Activated CD4-positive, alpha-beta T cell treated with anti-CD3 and anti-CD28 coated beads, Interleukin-2, amount 50 U/mL, for 1 hour (primary cell): Measurements from ENCODE around the gene MIS12.

ENCODE experiments used
- DNase-seq: peaks from one replicate; pipeline ENCODE4 v3.0.0-alpha.2; 2020

Gene MIS12

GRCh38 chr17:5536866-5537650 lies 50.7 kb downstream of the MIS12 start:
- no peak for DNase-seq

DNA sequence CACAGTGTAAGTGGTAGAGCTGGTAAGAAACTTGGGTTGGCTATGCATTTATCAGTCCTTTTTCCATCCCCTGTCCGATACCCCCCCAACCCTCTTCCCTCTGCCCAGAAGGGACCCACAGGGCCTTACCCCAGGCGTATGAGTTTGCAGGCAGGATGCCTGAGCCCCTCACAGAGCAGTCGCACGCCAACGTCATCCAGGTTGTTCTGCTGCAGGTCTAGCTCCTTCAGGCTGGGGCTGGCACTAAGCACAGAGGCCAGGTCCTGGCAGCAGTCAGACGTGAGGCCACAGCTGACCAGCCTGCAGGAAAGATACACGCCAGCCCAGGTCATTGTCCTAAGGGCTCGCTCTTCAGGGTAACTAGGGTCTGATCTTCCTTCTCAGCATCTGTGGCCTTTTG lies 52.9 kb downstream of the MIS12 start:
- no peak for DNase-seq

DNA sequence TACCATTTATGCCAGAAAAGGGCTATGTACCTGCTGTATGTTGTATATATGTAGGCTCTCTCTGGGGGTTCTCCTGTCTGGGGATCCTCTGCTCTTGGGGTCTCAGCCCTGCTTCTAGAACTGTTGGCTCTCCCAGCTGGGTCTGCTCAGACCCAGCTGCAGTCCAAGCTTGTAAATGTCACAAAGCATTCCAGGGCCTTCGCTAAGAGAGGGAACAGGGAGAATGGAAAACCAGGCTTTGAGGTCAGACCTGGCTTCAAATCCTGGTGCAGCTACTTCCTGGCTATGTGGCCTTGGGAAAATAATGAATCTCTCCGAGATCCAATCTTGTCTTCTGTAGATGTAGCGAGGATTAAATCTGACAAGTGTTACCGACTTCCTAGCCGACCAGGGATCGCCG lies 54.0 kb downstream of the MIS12 start:
- no peak for DNase-seq
